ENCODE results near the gene VSTM2L. TPM values are rescaled to one million over a fixed set of nuclear protein-coding genes. Genes with fewer than 3 reads are reported as not detected.

Gene VSTM2L
- total and polyA plus RNA-seq, 2 of the 13 experiments (the other 11 are each of a cell fraction or from before 2014, with no cell fraction given), result not detected

DNA sequence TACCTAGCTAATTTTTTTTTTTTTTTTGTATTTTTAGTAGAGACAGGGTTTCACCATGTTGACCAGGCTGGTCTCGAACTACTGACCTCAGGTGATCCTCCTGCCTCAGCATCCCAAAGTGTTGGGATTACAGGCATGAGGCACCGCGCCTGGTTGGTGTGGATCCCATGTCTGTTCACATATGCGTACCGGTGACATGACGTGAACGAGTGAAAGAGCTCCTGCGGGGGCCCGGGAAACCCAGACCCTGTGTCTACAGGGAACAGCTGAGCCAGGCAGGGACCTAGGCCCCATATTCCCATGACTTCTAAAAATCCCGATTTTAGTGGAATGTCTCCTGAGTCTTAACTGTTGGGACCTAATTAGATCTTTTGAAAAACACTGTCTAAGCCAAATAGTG lies 33.1 kb downstream of the VSTM2L start (continued):
- TF ChIP-seq, protein P1, sequence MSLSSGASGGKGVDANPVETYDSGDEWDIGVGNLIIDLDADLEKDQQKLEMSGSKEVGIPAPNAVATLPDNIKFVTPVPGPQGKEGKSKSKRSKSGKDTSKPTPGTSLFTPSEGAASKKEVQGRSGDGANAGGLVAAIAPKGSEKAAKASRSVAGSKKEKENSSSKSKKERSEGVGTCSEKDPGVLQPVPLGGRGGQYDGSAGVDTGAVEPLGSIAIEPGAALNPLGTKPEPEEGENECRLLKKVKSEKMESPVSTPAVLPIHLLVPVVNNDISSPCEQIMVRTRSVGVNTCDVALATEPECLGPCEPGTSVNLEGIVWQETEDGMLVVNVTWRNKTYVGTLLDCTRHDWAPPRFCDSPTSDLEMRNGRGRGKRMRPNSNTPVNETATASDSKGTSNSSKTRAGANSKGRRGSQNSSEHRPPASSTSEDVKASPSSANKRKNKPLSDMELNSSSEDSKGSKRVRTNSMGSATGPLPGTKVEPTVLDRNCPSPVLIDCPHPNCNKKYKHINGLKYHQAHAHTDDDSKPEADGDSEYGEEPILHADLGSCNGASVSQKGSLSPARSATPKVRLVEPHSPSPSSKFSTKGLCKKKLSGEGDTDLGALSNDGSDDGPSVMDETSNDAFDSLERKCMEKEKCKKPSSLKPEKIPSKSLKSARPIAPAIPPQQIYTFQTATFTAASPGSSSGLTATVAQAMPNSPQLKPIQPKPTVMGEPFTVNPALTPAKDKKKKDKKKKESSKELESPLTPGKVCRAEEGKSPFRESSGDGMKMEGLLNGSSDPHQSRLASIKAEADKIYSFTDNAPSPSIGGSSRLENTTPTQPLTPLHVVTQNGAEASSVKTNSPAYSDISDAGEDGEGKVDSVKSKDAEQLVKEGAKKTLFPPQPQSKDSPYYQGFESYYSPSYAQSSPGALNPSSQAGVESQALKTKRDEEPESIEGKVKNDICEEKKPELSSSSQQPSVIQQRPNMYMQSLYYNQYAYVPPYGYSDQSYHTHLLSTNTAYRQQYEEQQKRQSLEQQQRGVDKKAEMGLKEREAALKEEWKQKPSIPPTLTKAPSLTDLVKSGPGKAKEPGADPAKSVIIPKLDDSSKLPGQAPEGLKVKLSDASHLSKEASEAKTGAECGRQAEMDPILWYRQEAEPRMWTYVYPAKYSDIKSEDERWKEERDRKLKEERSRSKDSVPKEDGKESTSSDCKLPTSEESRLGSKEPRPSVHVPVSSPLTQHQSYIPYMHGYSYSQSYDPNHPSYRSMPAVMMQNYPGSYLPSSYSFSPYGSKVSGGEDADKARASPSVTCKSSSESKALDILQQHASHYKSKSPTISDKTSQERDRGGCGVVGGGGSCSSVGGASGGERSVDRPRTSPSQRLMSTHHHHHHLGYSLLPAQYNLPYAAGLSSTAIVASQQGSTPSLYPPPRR (CRISPR knock-in tag; IDR thresholded peaks at IDR 0.05; ENCODE audit: borderline replicate concordance), result no peak
- TF ChIP-seq NFKBIZ (CRISPR knock-in tag; IDR thresholded peaks at IDR 0.05), result no peak

DNA sequence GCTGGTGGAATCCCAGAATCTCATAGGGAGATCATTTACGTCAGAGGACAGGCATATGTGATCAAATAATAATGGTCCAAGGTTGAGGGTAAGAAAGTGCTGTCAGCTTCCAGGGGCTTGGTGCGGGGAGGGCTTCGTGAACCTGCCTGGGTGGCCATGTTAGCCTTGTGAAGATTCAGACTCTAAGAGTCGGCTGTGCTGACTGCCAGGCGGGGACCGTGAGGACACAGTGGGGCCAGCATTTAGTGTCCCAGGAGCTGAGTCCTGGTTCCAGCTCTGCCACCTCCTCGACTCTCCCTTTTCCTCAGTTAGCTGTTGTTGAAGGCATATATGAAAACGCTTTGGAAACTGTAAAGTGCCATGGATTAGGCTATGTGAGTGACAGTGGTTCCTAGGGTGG lies 33.5 kb downstream of the VSTM2L start:
- in situ Hi-C loops (cut with HindIII; ENCODE audit: extremely low pct_ligation_motif_present, low pct_unique_long_range_greater_than_20kb) (no loop called here), intact Hi-C loops (cut with micrococcal nuclease; ENCODE audit: unreplicated experiment) (no loop called here)
- ATAC-seq (no peak), FAIRE-seq (no peak), DNase-seq (ENCODE audit: low spot score) (no peak)
- H3K27ac ChIP-seq (ENCODE audit: extremely low read length, insufficient read depth, low read length), result no peak overlapping the region
- H2AFZ ChIP-seq (ENCODE audit: low read length), result no peak overlapping the region
- CTCF ChIA-PET (ENCODE audit: low intra/inter-chr PET ratio, low total read pairs), result no interaction called here
- peaks cover 23 to 48% of the 10 kb centered on the region in 2 experiments; a peak in 4 of 5 replicates for H3K27me3 ChIP-seq (ENCODE audit: control insufficient read depth in 1 of 2, insufficient read depth in 2 of 2, low read length in 2 of 2)
- 42% methylated on average over 8 of the region's 8 CpGs for WGBS (ENCODE audit: low lambda C conversion rate)
- H3K4me2 ChIP-seq (ENCODE audit: low read depth, low read length), result no peak overlapping the region
- H3K36me3 ChIP-seq (replicated peaks in 1 of 2; ENCODE audit: control insufficient read depth in 1 of 2, insufficient read depth in 2 of 2, low read length in 2 of 2), result no peaks in the 10 kb centered on the region
- H3K9me3 ChIP-seq (ENCODE audit: low read length), result no peaks in the 10 kb centered on the region
- no TSS peak for BruUV-seq (replicated peaks)
- no peaks in the 10 kb centered on the region for H3K4me1 ChIP-seq (ENCODE audit: insufficient read depth, low read length)
- no peaks in the 10 kb centered on the region for H4K20me1 ChIP-seq (ENCODE audit: insufficient read depth, low read length)
- no peak overlapping the region for H3K4me3 ChIP-seq (replicated peaks in 1 of 3; ENCODE audit: insufficient read depth in 1 of 3, low read depth in 2 of 3, low read length in 3 of 3)
- H3K9ac ChIP-seq (ENCODE audit: insufficient read depth, low read depth, low read length), result no peak overlapping the region
- POLR2A ChIA-PET, result no interaction called here
- no peaks in the 10 kb centered on the region for H3K79me2 ChIP-seq (ENCODE audit: insufficient read depth, low read length)
- TF ChIP-seq, protein P2, sequence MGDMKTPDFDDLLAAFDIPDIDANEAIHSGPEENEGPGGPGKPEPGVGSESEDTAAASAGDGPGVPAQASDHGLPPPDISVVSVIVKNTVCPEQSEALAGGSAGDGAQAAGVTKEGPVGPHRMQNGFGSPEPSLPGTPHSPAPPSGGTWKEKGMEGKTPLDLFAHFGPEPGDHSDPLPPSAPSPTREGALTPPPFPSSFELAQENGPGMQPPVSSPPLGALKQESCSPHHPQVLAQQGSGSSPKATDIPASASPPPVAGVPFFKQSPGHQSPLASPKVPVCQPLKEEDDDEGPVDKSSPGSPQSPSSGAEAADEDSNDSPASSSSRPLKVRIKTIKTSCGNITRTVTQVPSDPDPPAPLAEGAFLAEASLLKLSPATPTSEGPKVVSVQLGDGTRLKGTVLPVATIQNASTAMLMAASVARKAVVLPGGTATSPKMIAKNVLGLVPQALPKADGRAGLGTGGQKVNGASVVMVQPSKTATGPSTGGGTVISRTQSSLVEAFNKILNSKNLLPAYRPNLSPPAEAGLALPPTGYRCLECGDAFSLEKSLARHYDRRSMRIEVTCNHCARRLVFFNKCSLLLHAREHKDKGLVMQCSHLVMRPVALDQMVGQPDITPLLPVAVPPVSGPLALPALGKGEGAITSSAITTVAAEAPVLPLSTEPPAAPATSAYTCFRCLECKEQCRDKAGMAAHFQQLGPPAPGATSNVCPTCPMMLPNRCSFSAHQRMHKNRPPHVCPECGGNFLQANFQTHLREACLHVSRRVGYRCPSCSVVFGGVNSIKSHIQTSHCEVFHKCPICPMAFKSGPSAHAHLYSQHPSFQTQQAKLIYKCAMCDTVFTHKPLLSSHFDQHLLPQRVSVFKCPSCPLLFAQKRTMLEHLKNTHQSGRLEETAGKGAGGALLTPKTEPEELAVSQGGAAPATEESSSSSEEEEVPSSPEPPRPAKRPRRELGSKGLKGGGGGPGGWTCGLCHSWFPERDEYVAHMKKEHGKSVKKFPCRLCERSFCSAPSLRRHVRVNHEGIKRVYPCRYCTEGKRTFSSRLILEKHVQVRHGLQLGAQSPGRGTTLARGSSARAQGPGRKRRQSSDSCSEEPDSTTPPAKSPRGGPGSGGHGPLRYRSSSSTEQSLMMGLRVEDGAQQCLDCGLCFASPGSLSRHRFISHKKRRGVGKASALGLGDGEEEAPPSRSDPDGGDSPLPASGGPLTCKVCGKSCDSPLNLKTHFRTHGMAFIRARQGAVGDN (CRISPR knock-in tag; IDR thresholded peaks at IDR 0.05), result no peak
- TF ChIP-seq, protein P3, sequence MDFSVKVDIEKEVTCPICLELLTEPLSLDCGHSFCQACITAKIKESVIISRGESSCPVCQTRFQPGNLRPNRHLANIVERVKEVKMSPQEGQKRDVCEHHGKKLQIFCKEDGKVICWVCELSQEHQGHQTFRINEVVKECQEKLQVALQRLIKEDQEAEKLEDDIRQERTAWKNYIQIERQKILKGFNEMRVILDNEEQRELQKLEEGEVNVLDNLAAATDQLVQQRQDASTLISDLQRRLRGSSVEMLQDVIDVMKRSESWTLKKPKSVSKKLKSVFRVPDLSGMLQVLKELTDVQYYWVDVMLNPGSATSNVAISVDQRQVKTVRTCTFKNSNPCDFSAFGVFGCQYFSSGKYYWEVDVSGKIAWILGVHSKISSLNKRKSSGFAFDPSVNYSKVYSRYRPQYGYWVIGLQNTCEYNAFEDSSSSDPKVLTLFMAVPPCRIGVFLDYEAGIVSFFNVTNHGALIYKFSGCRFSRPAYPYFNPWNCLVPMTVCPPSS (IDR thresholded peaks at IDR 0.05), result no peak
- TF ChIP-seq ZNF790 (CRISPR knock-in tag; IDR thresholded peaks at IDR 0.05; ENCODE audit: borderline replicate concordance), result no peak
- TF ChIP-seq ZNF326 (CRISPR knock-in tag; IDR thresholded peaks at IDR 0.05; ENCODE audit: borderline replicate concordance), result no peak
- TF ChIP-seq ZNF530 (CRISPR knock-in tag; IDR thresholded peaks at IDR 0.05; ENCODE audit: low read depth), result no peak
- TF ChIP-seq, protein P4, sequence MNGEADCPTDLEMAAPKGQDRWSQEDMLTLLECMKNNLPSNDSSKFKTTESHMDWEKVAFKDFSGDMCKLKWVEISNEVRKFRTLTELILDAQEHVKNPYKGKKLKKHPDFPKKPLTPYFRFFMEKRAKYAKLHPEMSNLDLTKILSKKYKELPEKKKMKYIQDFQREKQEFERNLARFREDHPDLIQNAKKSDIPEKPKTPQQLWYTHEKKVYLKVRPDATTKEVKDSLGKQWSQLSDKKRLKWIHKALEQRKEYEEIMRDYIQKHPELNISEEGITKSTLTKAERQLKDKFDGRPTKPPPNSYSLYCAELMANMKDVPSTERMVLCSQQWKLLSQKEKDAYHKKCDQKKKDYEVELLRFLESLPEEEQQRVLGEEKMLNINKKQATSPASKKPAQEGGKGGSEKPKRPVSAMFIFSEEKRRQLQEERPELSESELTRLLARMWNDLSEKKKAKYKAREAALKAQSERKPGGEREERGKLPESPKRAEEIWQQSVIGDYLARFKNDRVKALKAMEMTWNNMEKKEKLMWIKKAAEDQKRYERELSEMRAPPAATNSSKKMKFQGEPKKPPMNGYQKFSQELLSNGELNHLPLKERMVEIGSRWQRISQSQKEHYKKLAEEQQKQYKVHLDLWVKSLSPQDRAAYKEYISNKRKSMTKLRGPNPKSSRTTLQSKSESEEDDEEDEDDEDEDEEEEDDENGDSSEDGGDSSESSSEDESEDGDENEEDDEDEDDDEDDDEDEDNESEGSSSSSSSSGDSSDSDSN (CRISPR knock-in tag; IDR thresholded peaks at IDR 0.05), result no peak

Measured in HepG2 (cell line).